HUDEP-2 (cell line): ENCODE measurements around the gene INPP4B.
"Not testable (repeated sequence)": the region's sequence is repeated elsewhere in the genome, so short reads cannot be mapped to it uniquely, and the experiment has no call there.

Experiments used
- DNase-seq, 76 experiments: peaks; one replicate each; lab custom pipeline; 2025; ENCODE audit not compliant: unreplicated experiment in 76 of 76; lab: John Stamatoyannopoulos, UW

The INPP4B gene

DNA sequence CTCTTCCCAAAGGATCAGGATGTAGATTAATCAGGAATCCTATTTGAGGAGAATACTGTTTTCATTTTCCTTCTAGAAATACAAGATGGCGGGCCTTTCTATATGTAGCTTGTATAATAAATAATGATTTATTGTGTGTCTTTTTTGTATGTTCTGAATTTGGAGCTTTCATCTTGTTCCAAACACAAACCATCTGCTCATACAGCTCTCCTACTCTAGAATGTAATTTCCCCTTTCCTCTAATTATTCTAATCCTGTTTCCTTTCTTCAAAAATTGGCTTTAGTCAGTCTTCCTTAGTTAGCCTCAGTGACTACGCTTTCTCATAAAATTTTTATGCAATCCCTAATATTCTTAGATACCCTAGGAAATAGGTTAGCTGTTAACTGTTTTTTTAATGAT is 422.2 kb downstream of the INPP4B start:
- DNase-seq, result no peak

DNA sequence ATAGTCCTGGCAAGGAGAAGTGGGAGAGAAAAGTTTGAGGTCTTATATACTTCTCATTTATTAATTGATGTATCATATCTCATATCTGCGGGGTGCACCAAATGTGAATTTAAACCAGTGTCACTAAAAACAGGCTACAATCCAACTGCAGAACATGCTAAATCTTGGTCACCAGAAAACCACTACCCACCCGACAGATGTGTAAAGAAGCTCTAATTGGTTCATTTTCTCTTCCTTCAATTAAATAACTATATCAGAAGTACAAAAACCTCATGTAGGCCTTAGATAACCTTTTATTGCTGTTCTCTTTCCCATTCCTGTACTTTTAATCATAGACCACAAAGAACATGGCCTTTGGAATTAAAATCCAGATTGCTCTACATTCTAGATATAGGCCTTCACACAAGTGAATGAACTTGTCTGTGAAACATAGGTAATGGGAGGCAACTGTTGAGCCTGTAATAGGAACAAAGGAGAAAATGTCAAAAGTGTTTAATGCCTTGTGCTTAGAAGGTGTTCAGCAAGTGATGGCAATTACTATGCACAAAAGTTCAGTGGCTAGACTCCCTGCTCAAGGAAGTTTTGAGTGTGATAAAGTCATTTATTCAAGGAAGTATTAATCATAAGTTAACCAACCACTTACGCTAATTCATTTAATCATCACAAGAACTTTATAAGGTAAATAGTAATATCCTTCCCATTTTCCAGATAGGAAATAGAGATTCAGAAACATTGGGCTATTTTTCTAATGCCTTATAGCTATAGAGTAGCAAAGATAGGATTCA is 425.6 kb downstream of the INPP4B start:
- no peak for DNase-seq

DNA sequence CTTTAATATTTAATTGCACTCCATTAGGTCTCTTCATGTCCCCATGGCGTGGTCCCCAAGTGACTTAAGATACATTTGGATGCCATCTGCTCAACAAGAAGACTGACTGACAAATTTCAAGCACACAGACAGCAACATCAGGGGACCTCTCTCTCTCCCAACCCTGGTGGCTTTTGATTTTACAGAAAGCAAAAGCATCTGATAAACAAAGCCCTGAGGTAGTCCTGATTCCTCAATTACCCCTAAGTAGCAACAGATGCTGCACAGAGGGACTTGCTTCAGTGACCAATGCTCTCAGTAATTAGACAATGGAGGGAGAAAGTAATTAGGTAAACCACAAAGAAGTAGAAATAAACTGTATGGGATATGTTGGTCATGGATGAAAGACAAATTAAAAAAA is 426.4 kb downstream of the INPP4B start:
- DNase-seq, result no peak

DNA sequence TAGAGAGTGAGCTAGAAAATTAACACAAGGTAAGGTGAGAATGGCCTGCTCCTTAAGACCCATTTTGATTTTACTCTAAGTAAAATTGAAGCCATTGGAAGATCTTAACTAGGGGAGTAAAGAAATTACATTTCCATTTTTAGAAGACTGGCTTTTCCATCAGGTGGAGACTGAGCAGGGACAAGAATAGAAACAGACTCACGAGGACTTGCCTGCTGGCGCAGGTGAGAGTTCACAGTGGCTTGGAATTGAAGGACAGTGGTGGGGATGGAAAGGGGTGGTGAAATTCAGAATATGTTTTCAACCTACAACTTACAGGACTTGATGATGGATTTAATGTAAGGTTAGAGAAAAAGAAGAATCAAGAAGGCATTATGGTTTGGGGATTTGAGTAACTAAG is 427.4 kb downstream of the INPP4B start:
- no peak for DNase-seq

DNA sequence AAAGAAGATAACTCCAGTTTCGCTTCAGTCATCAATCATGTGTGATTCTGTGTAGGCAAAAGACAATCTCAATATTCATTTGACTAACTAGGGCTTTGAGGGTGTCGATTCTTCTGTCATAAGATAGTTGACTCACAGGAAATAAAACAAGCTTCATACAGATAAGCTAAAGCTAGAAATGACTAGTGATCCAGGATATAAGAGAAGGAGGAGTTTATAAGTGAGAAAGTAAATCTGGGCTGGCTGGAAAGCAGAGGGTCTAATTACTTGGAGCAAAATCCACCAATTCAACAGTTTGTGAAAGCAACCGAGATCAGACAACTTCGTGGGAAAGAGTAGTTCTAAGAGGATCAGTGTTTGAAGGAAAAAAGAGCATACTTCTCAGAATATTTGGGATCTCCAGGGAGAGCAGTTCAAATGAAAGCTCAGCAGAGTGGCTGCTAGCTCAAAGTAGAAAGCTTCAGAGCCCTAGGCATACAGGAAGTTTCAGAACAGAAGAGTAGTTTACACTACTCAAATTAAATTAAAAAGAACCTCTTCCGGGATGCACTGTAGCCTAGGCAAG is 429.3 kb downstream of the INPP4B start:
- no peak for DNase-seq

DNA sequence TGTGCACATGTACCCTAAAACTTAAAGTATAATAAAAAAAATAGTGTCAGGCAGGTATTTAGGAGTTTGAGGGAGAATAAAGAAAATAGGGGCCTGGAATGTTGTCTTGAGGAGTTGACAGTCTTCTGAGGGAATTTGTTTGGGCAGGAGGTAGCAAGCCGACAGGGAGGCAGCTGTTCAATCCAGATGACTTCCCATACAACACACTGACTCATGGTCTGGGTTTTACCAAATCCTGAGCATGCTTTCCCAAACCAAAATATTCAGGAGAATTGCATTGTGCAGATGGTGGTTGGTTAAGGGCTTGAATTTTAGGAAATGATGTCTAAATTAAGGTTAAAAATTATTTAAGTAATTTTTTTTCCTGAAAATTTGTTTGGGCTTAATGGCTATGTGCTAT is 430.0 kb downstream of the INPP4B start:
- DNase-seq, result no peak

DNA sequence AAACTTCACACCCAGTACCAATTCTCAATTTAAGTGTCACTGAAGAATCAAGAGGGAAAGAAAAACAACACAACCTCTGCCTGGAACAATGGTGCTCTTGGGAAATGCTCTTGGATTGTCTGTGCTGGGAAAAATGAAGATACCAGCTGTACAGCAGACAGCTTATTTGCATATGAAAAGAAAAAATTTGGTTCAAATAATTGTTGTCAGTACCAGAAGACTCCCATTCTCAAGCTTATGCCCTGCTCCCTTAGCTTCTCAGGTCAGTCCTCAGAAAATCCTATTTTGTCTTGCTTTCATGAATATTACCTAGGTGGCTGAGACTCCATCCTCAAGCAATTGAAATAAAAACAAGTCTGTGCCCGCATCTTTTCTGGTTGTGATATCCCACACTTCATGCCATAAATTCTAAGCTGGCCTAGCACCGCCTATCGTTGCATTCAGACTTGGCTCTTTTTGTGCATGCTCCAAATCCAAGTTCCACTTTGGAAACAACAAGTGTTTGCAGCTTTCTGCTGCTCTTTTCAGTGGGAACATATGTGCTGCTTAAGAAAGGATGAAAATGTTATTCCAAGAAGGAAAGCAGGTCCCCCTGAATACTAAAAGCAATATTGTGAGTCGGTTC is 431.6 kb downstream of the INPP4B start:
- no peak for DNase-seq

DNA sequence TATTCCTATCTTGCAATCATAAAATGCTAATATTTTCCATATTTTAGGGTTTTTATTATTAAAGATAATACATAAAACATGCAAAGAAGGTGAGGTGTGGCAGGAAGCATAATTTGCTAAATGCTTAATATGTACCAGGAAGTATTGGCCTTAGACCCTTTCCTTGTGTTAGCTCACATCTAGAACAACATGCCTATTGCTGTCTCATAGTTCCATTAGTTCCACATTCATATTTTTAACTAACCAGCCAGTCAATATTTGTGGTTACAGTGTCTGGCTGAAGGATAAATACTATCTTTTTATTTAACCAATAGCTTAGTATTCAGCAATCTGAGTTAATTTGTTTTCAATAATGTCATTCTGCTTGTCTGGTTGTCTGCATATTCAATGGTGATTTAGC is 432.6 kb downstream of the INPP4B start:
- no peak for DNase-seq

DNA sequence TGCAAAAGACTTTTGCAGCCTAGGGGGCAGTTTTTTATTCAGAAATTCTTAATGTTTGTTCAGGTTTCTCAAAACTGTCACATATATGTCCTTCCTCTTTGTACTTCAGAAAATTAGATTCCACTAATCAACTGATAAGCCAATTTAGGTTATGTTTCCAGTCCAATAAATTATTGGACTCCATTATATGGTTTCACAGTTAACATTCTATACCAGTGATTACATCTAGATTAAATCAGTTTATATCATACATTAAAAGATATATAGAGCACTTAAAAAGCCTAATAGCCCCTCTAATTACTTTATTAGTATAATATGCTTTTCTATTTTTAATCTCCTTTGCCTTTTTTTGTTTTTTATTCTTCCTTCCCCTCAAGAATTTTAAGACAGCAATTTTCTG is 434.1 kb downstream of the INPP4B start:
- DNase-seq, result no peak

DNA sequence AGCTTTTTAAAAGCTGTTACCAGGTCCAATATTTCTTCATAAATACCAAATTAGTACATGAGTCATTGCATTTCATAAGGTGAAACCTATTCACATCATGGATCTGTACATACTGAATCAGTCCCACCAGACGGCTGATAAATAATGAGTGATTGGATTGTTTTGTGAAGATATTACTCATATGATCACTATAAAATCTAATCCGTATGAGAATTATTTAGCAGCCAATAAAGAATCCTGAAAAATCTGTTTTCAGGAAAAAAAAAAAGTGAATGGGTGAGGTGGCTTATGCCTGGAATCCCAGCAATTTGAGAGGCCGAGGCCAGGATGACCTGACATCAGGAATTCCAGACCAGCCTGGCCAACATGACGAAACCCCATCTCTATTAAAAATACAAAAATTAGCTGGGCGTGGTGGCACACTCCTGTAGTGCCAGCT is 438.1 kb downstream of the INPP4B start:
- DNase-seq, result no peak

DNA sequence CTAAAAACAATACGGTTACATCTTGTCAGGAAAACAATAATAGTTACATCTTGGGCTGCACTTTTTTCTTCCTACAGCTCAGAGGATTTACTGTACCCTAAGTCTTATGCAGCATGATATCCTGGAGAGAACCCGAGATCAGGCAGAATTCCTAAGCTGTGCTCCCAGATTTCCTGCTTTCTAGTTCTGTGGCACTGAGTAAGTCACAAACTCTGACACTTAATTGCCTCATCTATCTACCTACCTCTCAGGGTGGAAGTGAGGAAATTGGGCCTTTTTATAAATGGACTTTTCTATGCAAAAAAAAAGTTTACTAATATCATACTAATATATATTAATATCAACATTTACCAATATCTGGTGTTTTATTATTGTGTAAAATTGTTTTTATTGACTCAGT is 438.5 kb downstream of the INPP4B start:
- no peak for DNase-seq

DNA sequence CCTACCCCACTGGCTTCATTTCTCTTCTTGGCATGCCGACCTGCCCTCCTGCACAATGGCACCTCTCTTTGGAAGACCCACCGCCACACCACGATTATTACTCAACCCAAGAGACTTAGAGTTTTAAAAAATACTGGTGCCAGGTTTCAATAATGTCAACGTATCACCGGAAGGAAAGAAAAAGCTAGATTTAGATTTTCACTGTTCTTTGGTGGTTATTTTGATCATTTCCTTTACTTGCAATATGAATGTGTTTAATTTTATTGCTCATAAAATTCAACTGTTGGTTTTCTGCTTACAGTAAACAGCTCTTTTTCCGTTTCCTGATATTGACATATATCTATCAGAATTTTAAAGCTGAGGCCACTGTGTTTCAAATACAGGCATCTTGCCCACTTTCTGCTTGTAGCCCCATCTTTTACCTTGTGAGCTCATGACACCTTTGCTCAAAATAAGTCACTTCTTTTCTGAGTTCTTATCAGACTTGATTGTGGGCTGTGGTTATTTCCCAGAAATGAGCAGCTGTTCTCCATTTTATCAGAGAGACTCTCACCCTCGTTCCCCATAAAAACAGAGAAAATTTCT is 439.1 kb downstream of the INPP4B start:
- DNase-seq, result no peak

DNA sequence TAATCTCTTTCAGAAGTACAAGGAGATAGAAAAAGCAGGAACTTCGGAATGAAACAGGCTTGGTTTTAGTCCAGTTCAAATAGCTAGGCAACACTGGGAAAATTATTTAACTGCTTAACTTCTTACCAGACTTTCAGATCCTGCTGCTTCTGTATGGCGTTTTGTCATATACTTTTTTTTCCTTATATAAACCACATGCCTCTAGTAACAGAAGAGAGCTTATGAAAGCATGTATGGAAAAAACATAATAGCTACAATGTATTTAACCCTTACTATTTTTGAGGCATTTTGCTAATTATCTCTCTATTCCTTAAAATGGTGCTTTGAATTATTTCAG is 439.6 kb downstream of the INPP4B start:
- no peak for DNase-seq

DNA sequence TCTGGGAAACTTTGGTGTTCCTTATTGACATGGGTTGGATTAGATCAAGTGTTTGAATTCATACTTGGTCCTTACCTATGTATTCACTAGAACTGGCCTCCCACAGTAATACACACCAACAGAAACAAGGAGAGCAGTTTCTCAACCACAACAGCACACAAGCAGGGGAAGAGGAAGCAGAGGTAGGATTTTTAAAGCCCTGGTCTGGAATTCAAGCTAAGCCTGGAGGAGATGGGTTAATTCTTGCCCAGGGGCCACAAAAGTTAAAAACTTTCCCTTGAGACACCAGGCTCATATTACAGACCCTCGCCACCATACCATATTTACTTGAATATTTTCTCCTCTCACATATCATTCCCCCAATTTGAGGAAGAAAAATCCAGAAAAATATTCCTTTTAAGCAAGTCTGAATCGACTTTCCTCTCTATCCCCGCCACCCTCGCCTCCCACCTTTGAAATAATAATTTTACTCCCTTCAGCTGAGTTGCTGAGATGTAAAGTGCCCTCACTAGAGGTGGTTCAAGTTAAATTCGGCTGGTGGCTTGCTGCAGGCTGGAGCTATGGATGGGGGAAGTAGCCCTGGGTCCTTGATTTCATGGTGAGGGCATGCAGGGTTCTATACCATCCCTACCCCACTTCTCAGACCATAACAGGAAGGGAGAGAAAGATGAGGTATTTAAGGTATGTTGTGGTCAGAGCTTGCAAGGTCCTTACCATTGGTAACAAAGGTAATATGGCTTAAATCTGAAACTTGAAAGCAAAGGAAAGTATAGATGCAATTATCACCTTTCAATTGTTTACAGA is 440.2 kb downstream of the INPP4B start:
- DNase-seq, result no peak

DNA sequence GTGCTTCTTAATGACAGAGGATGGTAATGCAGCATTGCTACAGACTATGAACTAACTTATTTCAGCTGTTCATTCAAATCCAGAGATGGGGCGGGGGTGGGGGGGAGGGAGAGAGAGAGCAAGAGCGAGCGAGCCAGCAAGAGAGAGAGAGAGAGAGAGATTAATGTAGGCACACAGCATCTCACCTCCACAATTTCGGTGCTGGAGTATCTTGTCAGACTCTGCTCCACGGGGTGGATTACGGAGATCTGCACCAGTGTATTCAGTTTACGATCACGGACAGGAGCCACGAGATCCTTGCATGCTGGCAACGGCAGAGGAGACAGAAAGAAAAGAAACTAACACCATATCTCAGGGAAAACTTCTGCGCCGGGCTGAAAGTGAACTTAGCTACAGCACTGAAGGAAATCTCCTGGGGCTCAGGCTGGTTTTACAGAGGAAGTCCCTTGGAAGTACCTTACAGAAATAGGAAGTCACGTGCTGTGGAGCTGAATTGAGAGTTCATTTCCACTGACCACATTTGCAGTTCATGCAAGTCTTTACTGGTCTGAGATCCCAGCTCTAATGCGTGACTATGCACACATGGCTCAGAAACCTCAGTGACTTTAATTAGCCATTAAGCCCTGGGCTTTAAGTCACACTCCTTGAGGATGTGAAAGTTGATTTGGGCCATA is 440.9 kb downstream of the INPP4B start:
- DNase-seq, result peak in 2 of 76 experiments; percentile 0 to 7

DNA sequence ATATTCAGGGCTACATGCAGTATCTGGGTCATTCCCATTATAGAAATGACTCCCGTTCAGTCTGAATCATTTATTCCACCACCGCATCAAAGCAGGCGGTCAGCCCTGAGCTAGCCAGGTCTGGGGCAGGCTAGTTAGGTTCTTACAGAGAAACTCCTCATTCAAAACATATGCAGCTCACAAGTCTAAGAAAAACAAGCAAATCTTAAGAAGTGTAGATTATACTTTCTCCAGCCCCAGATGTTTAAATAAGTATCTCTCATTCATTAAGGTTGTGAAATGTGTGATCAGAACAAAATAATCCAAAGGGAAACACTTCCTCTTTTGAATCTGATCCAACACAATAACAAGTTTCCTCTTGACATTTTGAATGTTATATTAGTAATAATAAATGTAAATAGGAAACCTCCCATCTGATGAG is 441.9 kb downstream of the INPP4B start:
- DNase-seq, result no peak

DNA sequence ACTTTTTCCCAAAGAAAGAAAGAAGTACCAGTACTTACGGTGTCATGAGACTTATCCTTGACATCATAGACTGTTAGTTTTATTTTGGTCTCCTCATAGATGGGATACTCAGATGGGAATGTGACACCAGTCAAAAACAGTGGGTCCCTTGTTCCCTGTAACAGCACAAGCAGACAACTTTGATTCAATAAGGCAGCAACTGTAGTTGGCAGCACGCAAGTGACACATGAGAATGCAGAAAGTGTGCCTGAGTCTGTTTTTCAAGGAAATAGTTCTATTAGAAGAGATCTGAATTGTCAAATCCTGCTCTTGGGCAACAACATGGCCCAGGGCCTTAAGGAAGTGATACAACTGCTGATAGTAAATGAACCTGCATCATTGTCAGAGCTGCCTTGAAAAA is 443.2 kb downstream of the INPP4B start:
- DNase-seq, result no peak

DNA sequence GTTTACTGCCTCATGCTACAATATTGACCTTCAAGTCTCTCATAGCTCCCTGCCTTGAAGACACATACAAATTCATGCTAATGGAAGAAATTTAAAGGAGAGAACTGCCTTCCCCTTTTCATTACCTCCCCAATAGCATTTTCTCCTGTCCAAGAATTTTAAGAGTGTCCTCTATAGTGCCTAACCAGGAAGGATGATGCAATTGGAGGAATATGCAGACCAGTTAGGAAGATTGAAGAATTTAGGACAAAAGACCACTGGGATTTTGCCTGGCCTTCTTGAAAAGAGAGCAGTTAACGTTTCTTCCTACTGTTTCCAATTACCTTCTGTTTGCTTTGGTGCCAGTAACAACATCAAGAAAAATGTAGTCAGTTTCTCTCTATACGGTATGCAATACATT is 443.9 kb downstream of the INPP4B start:
- DNase-seq, result no peak

DNA sequence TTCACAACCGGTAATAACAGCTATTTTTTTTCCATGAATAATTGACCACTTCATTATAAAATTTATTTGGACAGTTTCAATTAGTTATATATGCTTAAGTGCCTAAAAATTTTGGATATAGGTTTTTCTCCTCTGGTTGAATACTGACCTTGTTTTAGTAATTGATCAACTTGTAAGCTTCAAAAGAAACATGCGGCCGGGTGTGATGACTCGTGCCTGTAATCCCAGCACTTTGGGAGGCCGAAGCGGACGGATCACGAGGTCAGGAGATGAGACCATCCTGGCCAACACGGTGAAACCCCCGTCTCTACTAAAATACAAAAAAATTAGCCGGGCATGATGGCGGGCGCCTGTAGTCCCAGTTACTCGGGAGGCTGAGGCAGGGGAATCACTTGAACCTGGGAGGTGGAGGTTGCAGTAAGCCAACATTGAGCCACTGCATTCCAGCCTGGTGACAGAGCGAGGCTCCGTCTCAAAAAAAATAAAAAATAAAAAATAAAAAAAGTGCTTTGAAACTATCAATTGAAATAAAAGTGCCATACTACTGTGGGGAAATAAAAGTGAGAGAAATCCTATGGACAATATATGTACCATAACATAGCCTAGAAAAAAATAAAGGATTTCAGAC is 448.6 kb downstream of the INPP4B start:
- DNase-seq, result not testable (repeated sequence)

DNA sequence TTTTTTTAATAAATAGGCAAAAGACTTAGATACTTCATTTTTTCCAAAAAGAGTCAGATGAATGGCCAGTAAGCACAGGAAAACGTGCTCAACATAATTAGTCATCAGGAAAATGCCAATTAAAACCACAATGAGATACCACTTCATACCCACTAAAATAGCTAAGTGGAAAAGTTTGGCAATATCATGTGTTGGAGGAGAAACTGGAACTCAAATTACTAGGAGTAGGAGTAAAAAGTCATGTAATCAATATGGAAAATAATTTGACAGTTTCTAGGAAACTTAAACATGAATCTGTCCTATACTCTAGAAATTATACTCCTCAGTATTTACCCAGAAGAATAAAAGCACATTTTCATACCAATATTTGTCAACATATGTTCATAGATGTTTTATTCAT is 449.8 kb downstream of the INPP4B start:
- no peak for DNase-seq
